H1 (cell line): ENCODE measurements around the gene RHBDD1. TPM values are rescaled to one million over a fixed set of nuclear protein-coding genes. Genes with fewer than 3 reads are reported as not detected.

Experiments used
- ATF3 ChIP-seq: IDR thresholded peaks from 2 replicates; pipeline ENCODE4 v1.6.1; 2011; ENCODE audit warnings: low read depth, mild to moderate bottlenecking, low read length; ENCODE audit not compliant: insufficient read depth
- TCF12 ChIP-seq: IDR thresholded peaks from 2 replicates; pipeline ENCODE4 v1.6.1; 2011; ENCODE audit warnings: low read depth, mild to moderate bottlenecking, low read length
- polyA plus RNA-seq, 7 experiments: library from polyadenylated mRNA; depleted of rRNA in 3 of 7; stranded (reverse) in 5 of 7; unstranded in 2 of 7; fragments of >200 nt in 5 of 7; fragments of 200-250 nt in 2 of 7; gene quantifications; 1 replicate in 5 of 7; 2 replicates in 1 of 7; 4 replicates in 1 of 7; pipeline versions ENCODE4 v1.2.1 to v1.2.3, GENCODE V29; 2011 to 2013; ENCODE audit warnings: missing spikeins in 2 of 7, mixed read lengths in 2 of 7
- total RNA-seq: library from RNA; stranded (reverse); fragmentation: NEBNext Ultra II Directional; extraction: Animal tissue kit (Norgen Biotek cat#: 25700); gene quantifications from 2 replicates; pipeline ENCODE4 v1.2.1, GENCODE V29; 2021

The RHBDD1 gene
- total and polyA plus RNA-seq, 2 of the 8 experiments (the other 6 are each of a cell fraction or from before 2014, with no cell fraction given), result 10.5 to 23.1 TPM

GRCh38 chr2:226985583-226985946 lies 149.7 kb downstream of the RHBDD1 start (continued):
- TF ChIP-seq ATF3 (no peak), TCF12 (no peak)
